Gastrocnemius medialis (tissue), 4 donors: Measurements from ENCODE around the gene CRYM. TPM values are rescaled to one million over a fixed set of nuclear protein-coding genes. Genes with fewer than 3 reads are reported as not detected.
"Not testable (repeated sequence)": the region's sequence is repeated elsewhere in the genome, so short reads cannot be mapped to it uniquely, and the experiment has no call there.

Experiments used
- ATAC-seq, 2 donors: fragments of 150-250 bp; one replicate each; pipeline ENCODE4 v1.9.1; 2016
- DNase-seq, 2 donors: peaks; one replicate each; pipeline ENCODE4 v3.0.0-alpha.2; 2019
- H3K27ac ChIP-seq, 4 donors: fragments of 200-600 bp; sonication (generic); 1 replicate in 1 of 4; 2 replicates in 3 of 4; pipeline ENCODE4 v1.5.1; 2016 to 2018; ENCODE audit warnings: mild to moderate bottlenecking in 2 of 4, moderate library complexity in 1 of 4
- H3K27me3 ChIP-seq, 3 donors: fragments of 200-600 bp; sonication (generic) in 2 of 3; 1 replicate in 1 of 3; 2 replicates in 2 of 3; pipeline versions ENCODE4 v1.5.1 to v1.6.0; 2016 to 2019; ENCODE audit warnings: mild to moderate bottlenecking in 1 of 3, moderate library complexity in 1 of 3
- H3K36me3 ChIP-seq, 2 donors: fragments of 200-600 bp; sonication (generic) in 1 of 2; one replicate each; pipeline ENCODE4 v1.5.1; 2017 to 2018
- H3K4me1 ChIP-seq, 2 donors: fragments of 200-600 bp; sonication (generic) in 1 of 2; one replicate each; pipeline ENCODE4 v1.5.1; 2016 to 2017; ENCODE audit warnings: mild to moderate bottlenecking in 2 of 2
- H3K4me3 ChIP-seq, 4 donors: fragments of 200-600 bp; sonication (generic) in 3 of 4; 1 replicate in 1 of 4; 2 replicates in 3 of 4; pipeline ENCODE4 v1.5.1; 2016 to 2019; ENCODE audit warnings: mild to moderate bottlenecking in 2 of 4
- H3K9me3 ChIP-seq, 3 donors: fragments of 200-600 bp; sonication (generic) in 2 of 3; 1 replicate in 1 of 3; 2 replicates in 2 of 3; pipeline ENCODE4 v1.5.1; 2016 to 2019
- CTCF ChIP-seq, 5 experiments: fragments of 450-650 bp in 3 of 5; fragments of 200-600 bp in 2 of 5; sonication (generic) in 2 of 5; IDR thresholded peaks in 4 of 5; conservative IDR thresholded peaks in 1 of 5; 1 replicate in 4 of 5; 2 replicates in 1 of 5; pipeline ENCODE4 v1.5.1; 2016 to 2019; ENCODE audit warnings: antibody characterized with exemption in 5 of 5, mild to moderate bottlenecking in 3 of 5, moderate library complexity in 3 of 5
- POLR2A ChIP-seq, 2 donors: fragments of 450-650 bp; IDR thresholded peaks; one replicate each; pipeline ENCODE4 v1.6.1; 2017; ENCODE audit warnings: antibody characterized with exemption in 2 of 2, mild to moderate bottlenecking in 2 of 2, moderate library complexity in 2 of 2
- in situ Hi-C, 4 donors: fragments of 200-750 bp; cut with MboI; loops; one replicate each; pipeline versions ENCODE4 v1.15.0 to v1.8.0; 2017; ENCODE audit warnings: low sequenced_read_pairs in 4 of 4
- intact Hi-C: fragments of 100-400 bp; cut with DNase I; formaldehyde crosslinking; loops from one replicate; pipeline ENCODE4 v1.15.1; 2023; ENCODE audit warnings: low total_unique reads
- total RNA-seq, 4 donors: library from RNA; depleted of rRNA; stranded (reverse); fragments of >200 nt; gene quantifications; one replicate each; pipeline versions ENCODE4 v1.1.0 to v1.2.3, GENCODE V29; 2016

CRYM gene
- total RNA-seq, 4 donors from 2014 or later = not detected

DNA sequence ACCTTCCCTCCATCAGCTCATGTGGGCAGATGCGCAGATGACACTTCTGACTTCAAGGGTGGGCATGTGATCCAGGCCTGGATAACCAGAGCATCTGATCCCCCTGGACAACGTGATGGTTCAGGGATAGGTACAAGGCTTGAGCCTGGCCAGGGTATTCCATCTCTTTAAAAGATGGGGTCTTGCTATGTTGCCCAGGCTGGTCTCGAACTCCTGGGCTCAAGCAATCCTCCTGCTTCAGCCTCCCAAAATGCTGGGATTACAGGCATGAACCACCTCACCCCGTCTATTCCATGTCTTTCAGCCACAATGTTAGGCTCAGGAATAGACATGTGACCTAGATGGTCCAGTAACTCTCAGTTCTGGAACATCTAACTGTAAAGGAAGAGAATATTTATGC is 20.8 kb downstream of the CRYM start:
- no peak for DNase-seq
- in situ Hi-C loops = no loop called here

DNA sequence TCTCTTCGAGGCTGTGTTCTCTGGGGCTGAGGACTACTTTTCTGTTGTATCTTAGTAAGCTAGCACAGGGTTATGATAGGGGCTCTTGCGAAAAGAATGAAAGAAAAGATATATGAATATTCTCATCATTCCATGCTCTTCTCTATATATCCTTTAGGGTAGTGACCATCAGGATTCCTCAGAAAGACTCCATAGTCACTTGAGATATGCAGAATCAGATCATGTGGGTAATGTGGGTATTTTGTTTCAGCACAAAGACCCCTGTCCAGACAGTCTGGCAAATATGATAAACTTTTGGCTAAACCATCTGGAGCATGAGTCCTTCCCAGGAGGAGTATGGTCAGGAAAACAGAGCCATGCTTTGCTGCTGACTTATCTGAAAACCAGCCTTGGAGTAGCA is 21.5 kb downstream of the CRYM start:
- in situ Hi-C loops (no loop called here), intact Hi-C loops (no loop called here)
- H3K27me3 ChIP-seq = no peaks in the 10 kb centered on the region
- no peaks in the 10 kb centered on the region for H3K4me1 ChIP-seq
- no peaks in the 10 kb centered on the region for H3K36me3 ChIP-seq
- DNase-seq = no peak
- H3K4me3 ChIP-seq = no peak overlapping the region
- TF ChIP-seq POLR2A (IDR thresholded peaks at IDR 0.05) (no peak), CTCF (IDR thresholded peaks at IDR 0.05 in 4 of 5, conservative IDR thresholded peaks at IDR 0.05 in 1 of 5) (no peak)
- ATAC-seq = no peak
- H3K9me3 ChIP-seq = no peaks in the 10 kb centered on the region
- no peak overlapping the region for H3K27ac ChIP-seq

More for the DNA sequence above, 20.8 kb downstream of the CRYM start:
- intact Hi-C loops = no loop called here
- Histone ChIP-seq H3K27me3 (no peaks in the 10 kb centered on the region), H3K36me3 (no peaks in the 10 kb centered on the region), H3K27ac (no peak overlapping the region), H3K4me1 (no peaks in the 10 kb centered on the region), H3K4me3 (no peak overlapping the region), H3K9me3 (no peaks in the 10 kb centered on the region)
- ATAC-seq = no peak
- TF ChIP-seq POLR2A (IDR thresholded peaks at IDR 0.05) = no peak

DNA sequence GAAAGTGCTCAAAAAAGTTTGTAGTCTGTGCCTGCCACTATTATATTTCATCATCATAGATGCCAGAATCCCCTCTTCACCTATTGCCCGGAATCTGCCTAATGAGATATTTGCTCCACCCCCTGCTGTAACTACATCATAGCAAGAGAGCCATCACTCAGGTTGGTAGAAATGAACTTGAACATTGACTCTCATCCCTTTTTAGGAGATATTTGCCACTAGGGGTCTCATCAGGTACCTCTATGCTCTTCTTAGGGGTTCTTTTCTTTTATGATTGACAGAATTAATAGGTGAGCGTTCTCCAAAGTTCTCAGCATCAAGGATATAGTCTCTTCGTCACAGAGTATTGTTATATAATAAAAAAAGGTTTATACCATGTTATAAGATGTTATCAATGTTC is 24.6 kb downstream of the CRYM start:
- intact Hi-C loops = no loop called here
- H3K36me3 ChIP-seq = no peaks in the 10 kb centered on the region
- in situ Hi-C loops = no loop called here
- TF ChIP-seq CTCF (IDR thresholded peaks at IDR 0.05 in 4 of 5, conservative IDR thresholded peaks at IDR 0.05 in 1 of 5) = no peak
- no peak for TF ChIP-seq POLR2A (IDR thresholded peaks at IDR 0.05)
- H3K4me3 ChIP-seq = no peak overlapping the region
- ATAC-seq = no peak
- H3K4me1 ChIP-seq = no peaks in the 10 kb centered on the region
- no peak for DNase-seq
- H3K27me3 ChIP-seq = no peaks in the 10 kb centered on the region
- no peaks in the 10 kb centered on the region for H3K9me3 ChIP-seq
- no peak overlapping the region for H3K27ac ChIP-seq

DNA sequence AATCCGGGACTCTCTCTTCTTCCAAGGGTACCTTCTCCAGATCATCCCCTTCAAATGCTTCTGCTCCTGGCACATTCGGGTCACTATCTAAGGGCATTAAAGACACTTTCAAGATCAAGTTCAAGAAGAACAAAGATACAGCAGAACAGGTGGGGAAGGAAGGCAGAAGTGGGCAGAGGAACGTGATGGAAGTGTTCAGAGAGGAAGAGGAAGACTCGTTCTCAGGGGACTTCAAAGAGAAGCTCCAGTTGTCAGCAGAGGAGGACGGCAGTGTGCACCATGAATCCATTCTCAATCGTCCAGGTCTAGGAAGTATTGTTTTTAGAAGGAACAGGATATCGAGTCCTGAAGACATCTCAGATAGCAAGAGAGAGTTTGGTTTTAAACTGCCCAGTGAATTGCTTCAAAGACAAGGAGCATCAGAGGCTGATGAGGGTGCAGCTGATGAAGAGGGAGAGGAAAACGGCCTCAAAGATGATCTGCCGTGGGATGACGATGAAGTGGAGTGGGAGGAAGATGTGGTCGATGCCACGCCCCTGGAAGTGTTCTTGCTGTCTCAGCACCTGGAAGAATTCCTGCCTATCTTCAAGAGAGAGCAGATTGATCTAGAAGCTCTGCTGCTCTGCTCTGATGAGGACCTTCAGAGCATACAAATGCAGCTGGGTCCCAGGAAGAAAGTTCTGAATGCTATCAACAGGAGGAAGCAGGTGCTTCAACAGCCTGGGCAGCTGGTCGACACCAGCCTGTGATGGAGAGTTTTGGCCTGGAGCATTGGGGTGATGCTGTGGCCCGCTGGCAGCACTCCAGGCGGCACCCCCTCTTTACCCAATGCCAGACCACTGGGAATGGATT is 27.8 kb downstream of the CRYM start:
- H3K27ac ChIP-seq = no peak overlapping the region
- ATAC-seq = no peak
- H3K36me3 ChIP-seq = no peaks in the 10 kb centered on the region
- no peaks in the 10 kb centered on the region for H3K27me3 ChIP-seq
- no peak overlapping the region for H3K4me3 ChIP-seq
- no peaks in the 10 kb centered on the region for H3K4me1 ChIP-seq
- intact Hi-C loops (no loop called here), in situ Hi-C loops (no loop called here)
- DNase-seq = no peak
- TF ChIP-seq CTCF (IDR thresholded peaks at IDR 0.05 in 4 of 5, conservative IDR thresholded peaks at IDR 0.05 in 1 of 5) = no peak
- no peak for TF ChIP-seq POLR2A (IDR thresholded peaks at IDR 0.05)
- no peaks in the 10 kb centered on the region for H3K9me3 ChIP-seq

- H3K9me3 ChIP-seq, in situ Hi-C loops, H3K36me3 ChIP-seq: not testable (repeated sequence)
Observed at GRCh38 chr16:21248179-21248578, 29.9 kb downstream of the CRYM start.

More at GRCh38 chr16:21248179-21248578, 29.9 kb downstream of the CRYM start:
- DNase-seq, intact Hi-C loops, H3K27ac ChIP-seq, H3K4me3 ChIP-seq, ATAC-seq, H3K4me1 ChIP-seq, H3K27me3 ChIP-seq: not testable (repeated sequence)
